ENCODE measurements around the gene SOWAHA. TPM values are rescaled to one million over a fixed set of nuclear protein-coding genes. Genes with fewer than 3 reads are reported as not detected.

Gene SOWAHA
- total RNA-seq, 1 donor from 2014 or later = 22.2 TPM

GRCh38 chr5:132825834-132826391 is 12.8 kb downstream of the SOWAHA start:
- no peak for DNase-seq (ENCODE audit: low spot score)

GRCh38 chr5:132826424-132827082 is 13.5 kb downstream of the SOWAHA start:
- peak; percentile 27 for DNase-seq (ENCODE audit: low spot score)

- DNase-seq (ENCODE audit: low spot score) = no peak
These were observed 15.0 kb downstream of the SOWAHA start for GRCh38 chr5:132827943-132828673.

GRCh38 chr5:132828846-132829494 is 15.9 kb downstream of the SOWAHA start:
- no peak for DNase-seq (ENCODE audit: low spot score)

- DNase-seq (ENCODE audit: low spot score) = peak; percentile 78
These were observed 16.8 kb downstream of the SOWAHA start for GRCh38 chr5:132829742-132830435.

- peak; percentile 40 for DNase-seq (ENCODE audit: low spot score)
These were observed 17.5 kb downstream of the SOWAHA start, which contains the start of gene SHROOM1 for GRCh38 chr5:132830436-132831094. Gene SHROOM1, minus strand, starts transcription at chr5:132830647. Its CDS starts 4,507 bp downstream, at chr5:132826140.

GRCh38 chr5:132831095-132831860 is 18.2 kb downstream of the SOWAHA start:
- DNase-seq (ENCODE audit: low spot score) = no peak

- DNase-seq (ENCODE audit: low spot score) = no peak
These were observed 19.5 kb downstream of the SOWAHA start for GRCh38 chr5:132832612-132833011.

- DNase-seq (ENCODE audit: low spot score) = no peak
These were observed 21.0 kb downstream of the SOWAHA start for GRCh38 chr5:132834057-132834456.

GRCh38 chr5:132836852-132837251 is 23.8 kb downstream of the SOWAHA start:
- DNase-seq (ENCODE audit: low spot score) = no peak

GRCh38 chr5:132837868-132838267 is 24.8 kb downstream of the SOWAHA start:
- DNase-seq (ENCODE audit: low spot score) = peak; percentile 67

GRCh38 chr5:132838516-132839282 is 25.6 kb downstream of the SOWAHA start:
- no peak for DNase-seq (ENCODE audit: low spot score)

GRCh38 chr5:132839426-132840301 is 26.6 kb downstream of the SOWAHA start:
- peak; percentile 52 for DNase-seq (ENCODE audit: low spot score)

- DNase-seq (ENCODE audit: low spot score) = no peak
These were observed 27.2 kb downstream of the SOWAHA start for GRCh38 chr5:132840313-132840712.

- no peak for DNase-seq (ENCODE audit: low spot score)
These were observed 27.8 kb downstream of the SOWAHA start for GRCh38 chr5:132840896-132841295.

GRCh38 chr5:132841305-132841704 is 28.2 kb downstream of the SOWAHA start:
- no peak for DNase-seq (ENCODE audit: low spot score)

- DNase-seq (ENCODE audit: low spot score) = no peak
These were observed 35.2 kb downstream of the SOWAHA start for GRCh38 chr5:132848270-132848669.

GRCh38 chr5:132849347-132849746 is 36.2 kb downstream of the SOWAHA start:
- no peak for DNase-seq (ENCODE audit: low spot score)

GRCh38 chr5:132850066-132850465 is 37.0 kb downstream of the SOWAHA start:
- DNase-seq (ENCODE audit: low spot score) = no peak

Data from mucosa of gallbladder (tissue), 1 donor.